Heart left ventricle (tissue), 16 donors: Measurements from ENCODE around the gene NUBPL. TPM values are rescaled to one million over a fixed set of nuclear protein-coding genes. Genes with fewer than 3 reads are reported as not detected.

Source experiments
- ATAC-seq, 4 donors: fragments of 200-7000 bp; cut with Tn5 transposase; one replicate each; pipeline ENCODE4 v1.9.1; 2020 to 2022; ENCODE audit warnings: moderate library complexity in 4 of 4, mild to moderate bottlenecking in 3 of 4, moderate number of reproducible peaks in 1 of 4
- DNase-seq, 5 donors: peaks; one replicate each; pipeline ENCODE4 v3.0.0-alpha.2; 2020
- H3K27ac ChIP-seq, 12 donors: fragments of 200-600 bp; sonication (generic) in 4 of 12; one replicate each; pipeline versions ENCODE4 v1.5.0 to v1.8.0; 2016 to 2022; ENCODE audit warnings: mild to moderate bottlenecking in 2 of 12
- H3K27me3 ChIP-seq, 9 donors: fragments of 200-600 bp; sonication (generic) in 2 of 9; one replicate each; pipeline versions ENCODE4 v1.5.1 to v1.8.0; 2016 to 2022; ENCODE audit warnings: mild to moderate bottlenecking in 3 of 9
- H3K36me3 ChIP-seq, 9 donors: fragments of 200-600 bp; sonication (generic) in 2 of 9; one replicate each; pipeline versions ENCODE4 v1.5.0 to v1.8.0; 2018 to 2022; ENCODE audit warnings: mild to moderate bottlenecking in 2 of 9
- H3K4me1 ChIP-seq, 12 donors: fragments of 200-600 bp; sonication (generic) in 4 of 12; one replicate each; pipeline versions ENCODE4 v1.5.0 to v1.8.0; 2016 to 2022; ENCODE audit warnings: mild to moderate bottlenecking in 3 of 12
- H3K4me3 ChIP-seq, 12 donors: fragments of 200-600 bp; sonication (generic) in 4 of 12; one replicate each; pipeline versions ENCODE4 v1.5.0 to v1.8.0; 2017 to 2022; ENCODE audit warnings: mild to moderate bottlenecking in 9 of 12, moderate library complexity in 4 of 12
- H3K9me3 ChIP-seq, 12 donors: fragments of 200-600 bp; sonication (generic) in 4 of 12; one replicate each; pipeline versions ENCODE4 v1.5.0 to v1.8.0; 2016 to 2022; ENCODE audit warnings: mild to moderate bottlenecking in 1 of 12
- CTCF ChIP-seq, 12 donors: fragments of 200-600 bp; sonication (generic) in 4 of 12; IDR thresholded peaks; one replicate each; pipeline versions ENCODE4 v1.5.0 to v1.8.0; 2018 to 2022; ENCODE audit warnings: antibody characterized with exemption in 12 of 12, mild to moderate bottlenecking in 5 of 12
- POLR2A ChIP-seq, 2 donors: fragments of 450-650 bp; IDR thresholded peaks; one replicate each; pipeline ENCODE4 v1.6.1; 2017; ENCODE audit warnings: antibody characterized with exemption in 2 of 2, mild to moderate bottlenecking in 2 of 2, moderate library complexity in 2 of 2
- WGBS, 4 donors: extraction: QIAGEN DNeasy Blood & Tissue Kit in 2 of 4; methylation state at CpG; one replicate each; pipeline versions ENCODE4 v1.1.5 to v1.1.7; 2013 to 2018; 5-methylcytosine and 5-hydroxymethylcytosine counted together
- intact Hi-C, 10 donors: fragments of 100-400 bp; cut with DNase I; formaldehyde crosslinking; loops; one replicate each; pipeline versions ENCODE4 v1.11.1 to v1.14.2; 2022
- polyA plus RNA-seq, 2 donors: library from polyadenylated mRNA; stranded (reverse); fragments of 200-250 nt; gene quantifications; one replicate each; pipeline ENCODE4 v1.2.3, GENCODE V29; 2013
- total RNA-seq, 9 donors: library from RNA; depleted of rRNA in 2 of 9; stranded (reverse); fragments of >200 nt in 2 of 9; fragmentation: NEBNext Ultra II Directional in 3 of 9; extraction: Animal tissue kit (Norgen Biotek cat#: 25700) in 3 of 9; gene quantifications; one replicate each; pipeline versions ENCODE4 v1.1.0 to v1.2.4, GENCODE V29; 2016 to 2023
- donor health status: ischemic (EF 13 %, LVEDD 7.1; RV severe dilation, severe dysfunction).
- donor health status: healthy with polysubstance abuse.
- donor health status: DM: no; HTN: yes; CAD: no.
- donor health status: DM: no; HTN: no; CAD: no.
- donor health status: ischemic (EF 25% LVEDD 6.9; RV normal size, moderate dysfunction).
- donor health status: ischemic (EF 25% LVEDD 5.7; RV mildly dilated, moderate dysfunction).
- donor health status: healthy.
- donor health status: DM: yes; HTN: yes; CAD: no.
- donor health status: ischemic (EF 35%, LVEDD 5.7; RV mildly dilated, moderate dysfunction).
- donor health status: nonischemic (EF 11% LVEDD 7.7; RV severe dilation, severe dysfunction).
- donor health status: DM: yes; HTN: yes; CAD: no.
- donor health status: PGD.
- donor health status: ischemic (EF 29% LVEDD 5.4; RV normal size, mild dysfunction).
- donor health status: nonischemic (EF 23%, LVEDD 6.1; RV moderate dilation, normal function).

Gene NUBPL
- total and polyA plus RNA-seq, 11 donors, result 6.2 to 28.7 (median 18.9) TPM

GRCh38 chr14:31777312-31777711 is 216.1 kb downstream of the NUBPL start:
- Histone ChIP-seq H3K27ac (no peak overlapping the region), H3K4me1 (peaks cover 0 to 3% (median 0%) of the 10 kb centered on the region in 12 donors), H3K36me3 (no peaks in the 10 kb centered on the region), H3K9me3 (peaks cover 0 to 17% (median 7%) of the 10 kb centered on the region in 12 donors), H3K4me3 (no peak overlapping the region), H3K27me3 (no peaks in the 10 kb centered on the region)
- WGBS, 4 donors, result 59 to 84% (median 67%) methylated on average over 4 of the region's 4 CpGs
- DNase-seq (no peak), ATAC-seq (peak in 2 of 4 donors; percentile 39 to 62)
- intact Hi-C loops, result no loop called here
- TF ChIP-seq POLR2A (IDR thresholded peaks at IDR 0.05) (no peak), CTCF (IDR thresholded peaks at IDR 0.05) (no peak)

- DNase-seq (no peak), ATAC-seq (no peak)
- no peak overlapping the region for H3K27ac ChIP-seq
- intact Hi-C loops, result no loop called here
- no peak overlapping the region for H3K4me3 ChIP-seq
- peaks cover 0 to 3% (median 0%) of the 10 kb centered on the region in 12 donors for H3K4me1 ChIP-seq
- 96 to 98% (median 98%) methylated on average over 1 of the region's 1 CpG for WGBS, 4 donors
- no peaks in the 10 kb centered on the region for H3K36me3 ChIP-seq
- peaks cover 0 to 20% (median 7%) of the 10 kb centered on the region in 12 donors for H3K9me3 ChIP-seq
- TF ChIP-seq POLR2A (IDR thresholded peaks at IDR 0.05) (no peak), CTCF (IDR thresholded peaks at IDR 0.05) (no peak)
- no peaks in the 10 kb centered on the region for H3K27me3 ChIP-seq
These were observed 220.4 kb downstream of the NUBPL start for GRCh38 chr14:31781578-31781977.

- H3K27me3 ChIP-seq, result no peaks in the 10 kb centered on the region
- intact Hi-C loops, result no loop called here
- no peaks in the 10 kb centered on the region for H3K36me3 ChIP-seq
- H3K4me3 ChIP-seq, result no peak overlapping the region
- no peaks in the 10 kb centered on the region for H3K4me1 ChIP-seq
- TF ChIP-seq POLR2A (IDR thresholded peaks at IDR 0.05), result no peak
- no peak for TF ChIP-seq CTCF (IDR thresholded peaks at IDR 0.05)
- H3K27ac ChIP-seq, result no peak overlapping the region
- WGBS, 4 donors, result 77 to 86% (median 78%) methylated on average over 1 of the region's 1 CpG
- peaks cover 0 to 20% (median 7%) of the 10 kb centered on the region in 12 donors for H3K9me3 ChIP-seq
- no peak for ATAC-seq
- DNase-seq, result no peak
These were observed 224.4 kb downstream of the NUBPL start for GRCh38 chr14:31785574-31785973.

GRCh38 chr14:31787377-31787776 is 226.2 kb downstream of the NUBPL start:
- H3K27ac ChIP-seq, result no peak overlapping the region
- DNase-seq, result no peak
- TF ChIP-seq CTCF (IDR thresholded peaks at IDR 0.05) (peak in 3 of 12 donors; percentile 8 to 14 (median 8)), POLR2A (IDR thresholded peaks at IDR 0.05) (no peak)
- H3K4me3 ChIP-seq, result no peak overlapping the region
- ATAC-seq, result no peak
- no peaks in the 10 kb centered on the region for H3K27me3 ChIP-seq
- peaks cover 0 to 3% (median 0%) of the 10 kb centered on the region in 12 donors for H3K9me3 ChIP-seq
- intact Hi-C loops, result no loop called here
- H3K4me1 ChIP-seq, result no peaks in the 10 kb centered on the region
- WGBS, 4 donors, result 85 to 90% (median 87%) methylated on average over 3 of the region's 3 CpGs
- no peaks in the 10 kb centered on the region for H3K36me3 ChIP-seq
